Measurements from ENCODE around the gene SMAD3.
A peak's percentile ranks its signal among the peaks of the same experiment; 100 is the strongest.

The SMAD3 gene

GRCh38 chr15:67096546-67097294, 31.3 kb downstream of the SMAD3 start:
- H3K27ac ChIP-seq (ENCODE audit: low read depth, low read length) = no peak overlapping the region
- H3K36me3 ChIP-seq (ENCODE audit: insufficient read depth, low read length) = peaks cover 11% of the 10 kb centered on the region
- no peaks in the 10 kb centered on the region for H3K9me3 ChIP-seq (ENCODE audit: low read length)
- H3K9ac ChIP-seq (ENCODE audit: low read length) = no peak overlapping the region
- no peak overlapping the region for H3K4me3 ChIP-seq (ENCODE audit: low read depth in 1 of 2, low read length in 2 of 2)
- no peaks in the 10 kb centered on the region for H3K27me3 ChIP-seq (ENCODE audit: control insufficient read depth in 1 of 2, insufficient read depth in 2 of 2, low read length in 2 of 2)
- H3K4me1 ChIP-seq (ENCODE audit: insufficient read depth, low read length) = peaks cover 37% of the 10 kb centered on the region

GRCh38 chr15:67097424-67097823, 32.0 kb downstream of the SMAD3 start:
- H3K4me3 ChIP-seq (ENCODE audit: low read depth in 1 of 2, low read length in 2 of 2) = peak overlapping the region in 1 of 2 donors; percentile 24
- peaks cover 11% of the 10 kb centered on the region for H3K36me3 ChIP-seq (ENCODE audit: insufficient read depth, low read length)
- H3K9me3 ChIP-seq (ENCODE audit: low read length) = no peaks in the 10 kb centered on the region
- H3K9ac ChIP-seq (ENCODE audit: low read length) = no peak overlapping the region
- H3K27ac ChIP-seq (ENCODE audit: low read depth, low read length) = no peak overlapping the region
- H3K27me3 ChIP-seq (ENCODE audit: control insufficient read depth in 1 of 2, insufficient read depth in 2 of 2, low read length in 2 of 2) = no peaks in the 10 kb centered on the region
- peaks cover 36% of the 10 kb centered on the region for H3K4me1 ChIP-seq (ENCODE audit: insufficient read depth, low read length)

- H3K27me3 ChIP-seq (ENCODE audit: control insufficient read depth in 1 of 2, insufficient read depth in 2 of 2, low read length in 2 of 2) = no peaks in the 10 kb centered on the region
- no peaks in the 10 kb centered on the region for H3K9me3 ChIP-seq (ENCODE audit: low read length)
- peaks cover 11% of the 10 kb centered on the region for H3K36me3 ChIP-seq (ENCODE audit: insufficient read depth, low read length)
- peaks cover 38% of the 10 kb centered on the region for H3K4me1 ChIP-seq (ENCODE audit: insufficient read depth, low read length)
- H3K27ac ChIP-seq (ENCODE audit: low read depth, low read length) = peak overlapping the region; percentile 12
- peak overlapping the region in 1 of 2 donors; percentile 24 for H3K4me3 ChIP-seq (ENCODE audit: low read depth in 1 of 2, low read length in 2 of 2)
- peak overlapping the region; percentile 14 for H3K9ac ChIP-seq (ENCODE audit: low read length)
Observed at GRCh38 chr15:67097930-67098740, 32.7 kb downstream of the SMAD3 start.

GRCh38 chr15:67098768-67099282, 33.4 kb downstream of the SMAD3 start:
- Histone ChIP-seq H3K9me3 (ENCODE audit: low read length) (no peaks in the 10 kb centered on the region), H3K9ac (ENCODE audit: low read length) (peak overlapping the region; percentile 14), H3K4me3 (ENCODE audit: low read depth in 1 of 2, low read length in 2 of 2) (no peak overlapping the region), H3K4me1 (ENCODE audit: insufficient read depth, low read length) (peaks cover 45% of the 10 kb centered on the region), H3K27me3 (ENCODE audit: control insufficient read depth in 1 of 2, insufficient read depth in 2 of 2, low read length in 2 of 2) (no peaks in the 10 kb centered on the region), H3K36me3 (ENCODE audit: insufficient read depth, low read length) (peaks cover 6% of the 10 kb centered on the region), H3K27ac (ENCODE audit: low read depth, low read length) (peak overlapping the region; percentile 12)

- Histone ChIP-seq H3K9me3 (ENCODE audit: low read length) (no peaks in the 10 kb centered on the region), H3K36me3 (ENCODE audit: insufficient read depth, low read length) (no peaks in the 10 kb centered on the region), H3K27ac (ENCODE audit: low read depth, low read length) (no peak overlapping the region), H3K4me1 (ENCODE audit: insufficient read depth, low read length) (peaks cover 60% of the 10 kb centered on the region), H3K27me3 (ENCODE audit: control insufficient read depth in 1 of 2, insufficient read depth in 2 of 2, low read length in 2 of 2) (no peaks in the 10 kb centered on the region), H3K4me3 (ENCODE audit: low read depth in 1 of 2, low read length in 2 of 2) (no peak overlapping the region), H3K9ac (ENCODE audit: low read length) (no peak overlapping the region)
Observed at GRCh38 chr15:67100124-67100791, 34.9 kb downstream of the SMAD3 start.

- Histone ChIP-seq H3K9ac (ENCODE audit: low read length) (no peak overlapping the region), H3K4me1 (ENCODE audit: insufficient read depth, low read length) (peaks cover 67% of the 10 kb centered on the region), H3K27ac (ENCODE audit: low read depth, low read length) (no peak overlapping the region), H3K27me3 (ENCODE audit: control insufficient read depth in 1 of 2, insufficient read depth in 2 of 2, low read length in 2 of 2) (no peaks in the 10 kb centered on the region), H3K4me3 (ENCODE audit: low read depth in 1 of 2, low read length in 2 of 2) (no peak overlapping the region), H3K36me3 (ENCODE audit: insufficient read depth, low read length) (no peaks in the 10 kb centered on the region), H3K9me3 (ENCODE audit: low read length) (no peaks in the 10 kb centered on the region)
Observed at GRCh38 chr15:67100801-67101581, 35.6 kb downstream of the SMAD3 start.

GRCh38 chr15:67101911-67102598, 36.7 kb downstream of the SMAD3 start:
- Histone ChIP-seq H3K4me3 (ENCODE audit: low read depth in 1 of 2, low read length in 2 of 2) (no peak overlapping the region), H3K36me3 (ENCODE audit: insufficient read depth, low read length) (no peaks in the 10 kb centered on the region), H3K27me3 (ENCODE audit: control insufficient read depth in 1 of 2, insufficient read depth in 2 of 2, low read length in 2 of 2) (no peaks in the 10 kb centered on the region), H3K27ac (ENCODE audit: low read depth, low read length) (no peak overlapping the region), H3K9ac (ENCODE audit: low read length) (no peak overlapping the region), H3K9me3 (ENCODE audit: low read length) (no peaks in the 10 kb centered on the region), H3K4me1 (ENCODE audit: insufficient read depth, low read length) (peaks cover 76% of the 10 kb centered on the region)

- H3K27me3 ChIP-seq (ENCODE audit: control insufficient read depth in 1 of 2, insufficient read depth in 2 of 2, low read length in 2 of 2) = no peaks in the 10 kb centered on the region
- H3K4me1 ChIP-seq (ENCODE audit: insufficient read depth, low read length) = peaks cover 78% of the 10 kb centered on the region
- no peaks in the 10 kb centered on the region for H3K9me3 ChIP-seq (ENCODE audit: low read length)
- H3K27ac ChIP-seq (ENCODE audit: low read depth, low read length) = no peak overlapping the region
- no peaks in the 10 kb centered on the region for H3K36me3 ChIP-seq (ENCODE audit: insufficient read depth, low read length)
- no peak overlapping the region for H3K9ac ChIP-seq (ENCODE audit: low read length)
- H3K4me3 ChIP-seq (ENCODE audit: low read depth in 1 of 2, low read length in 2 of 2) = no peak overlapping the region
Observed at GRCh38 chr15:67102599-67102929, 37.2 kb downstream of the SMAD3 start.

- Histone ChIP-seq H3K9ac (ENCODE audit: low read length) (no peak overlapping the region), H3K27me3 (ENCODE audit: control insufficient read depth in 1 of 2, insufficient read depth in 2 of 2, low read length in 2 of 2) (no peaks in the 10 kb centered on the region), H3K4me1 (ENCODE audit: insufficient read depth, low read length) (peaks cover 77% of the 10 kb centered on the region), H3K36me3 (ENCODE audit: insufficient read depth, low read length) (no peaks in the 10 kb centered on the region), H3K4me3 (ENCODE audit: low read depth in 1 of 2, low read length in 2 of 2) (no peak overlapping the region), H3K27ac (ENCODE audit: low read depth, low read length) (peak overlapping the region; percentile 21), H3K9me3 (ENCODE audit: low read length) (no peaks in the 10 kb centered on the region)
Observed at GRCh38 chr15:67103021-67103420, 37.6 kb downstream of the SMAD3 start.

- H3K27ac ChIP-seq (ENCODE audit: low read depth, low read length) = peak overlapping the region; percentile 21
- no peaks in the 10 kb centered on the region for H3K9me3 ChIP-seq (ENCODE audit: low read length)
- no peaks in the 10 kb centered on the region for H3K27me3 ChIP-seq (ENCODE audit: control insufficient read depth in 1 of 2, insufficient read depth in 2 of 2, low read length in 2 of 2)
- no peak overlapping the region for H3K9ac ChIP-seq (ENCODE audit: low read length)
- H3K4me1 ChIP-seq (ENCODE audit: insufficient read depth, low read length) = peaks cover 79% of the 10 kb centered on the region
- H3K4me3 ChIP-seq (ENCODE audit: low read depth in 1 of 2, low read length in 2 of 2) = no peak overlapping the region
- H3K36me3 ChIP-seq (ENCODE audit: insufficient read depth, low read length) = no peaks in the 10 kb centered on the region
Observed at GRCh38 chr15:67103432-67103831, 38.0 kb downstream of the SMAD3 start.
